IPS DF 6.9 (cell line): ENCODE measurements around the gene SLC4A2.
A peak's percentile ranks its signal among the peaks of the same experiment; 100 is the strongest.

ENCODE experiments used
- DNase-seq: peaks from one replicate; pipeline ENCODE4 v3.0.0-alpha.2; 2013; ENCODE audit warnings: low read depth, low spot score
- H3K27ac ChIP-seq: one replicate; pipeline ENCODE4 v1.5.1; 2013; ENCODE audit warnings: low read length, control low read depth
- H3K27me3 ChIP-seq: 2 replicates; pipeline ENCODE4 v1.6.1; 2013; ENCODE audit warnings: mild to moderate bottlenecking, low read length; ENCODE audit not compliant: control insufficient read depth, insufficient read depth
- H3K36me3 ChIP-seq: 2 replicates; pipeline ENCODE4 v1.6.1; 2013; ENCODE audit warnings: low read length; ENCODE audit not compliant: control insufficient read depth, insufficient read depth
- H3K4me1 ChIP-seq: 2 replicates; pipeline ENCODE4 v1.6.1; 2013; ENCODE audit warnings: low read length; ENCODE audit not compliant: control insufficient read depth, insufficient read depth
- H3K4me3 ChIP-seq: 2 replicates; pipeline ENCODE4 v1.5.1; 2013; ENCODE audit warnings: mild to moderate bottlenecking, low read length
- H3K9me3 ChIP-seq: 2 replicates; pipeline ENCODE4 v1.6.1; 2013; ENCODE audit warnings: low read length, inconsistent platforms; ENCODE audit not compliant: control insufficient read depth, insufficient read depth
- WGBS: extraction: QIAGEN DNeasy Blood & Tissue Kit; methylation state at CpG from one replicate; pipeline ENCODE4 v1.1.7; 2013; ENCODE audit warnings: mixed read lengths, missing lambda C conversion rate; ENCODE audit not compliant: insufficient read length, insufficient coverage; 5-methylcytosine and 5-hydroxymethylcytosine counted together

The SLC4A2 gene

GRCh38 chr7:151071032-151071866 is 11.9 kb downstream of the SLC4A2 start:
- Histone ChIP-seq H3K36me3 (peaks cover 51% of the 10 kb centered on the region), H3K27ac (no peak overlapping the region), H3K9me3 (no peaks in the 10 kb centered on the region), H3K4me1 (0 out of 2 replicates have a peak, but pooled peaks cover 5% of the 10 kb centered on the region), H3K27me3 (no peaks in the 10 kb centered on the region), H3K4me3 (no peak overlapping the region)
- DNase-seq: no peak
- no CpG with 5 or more reads among the region's 39 CpGs for WGBS

DNA sequence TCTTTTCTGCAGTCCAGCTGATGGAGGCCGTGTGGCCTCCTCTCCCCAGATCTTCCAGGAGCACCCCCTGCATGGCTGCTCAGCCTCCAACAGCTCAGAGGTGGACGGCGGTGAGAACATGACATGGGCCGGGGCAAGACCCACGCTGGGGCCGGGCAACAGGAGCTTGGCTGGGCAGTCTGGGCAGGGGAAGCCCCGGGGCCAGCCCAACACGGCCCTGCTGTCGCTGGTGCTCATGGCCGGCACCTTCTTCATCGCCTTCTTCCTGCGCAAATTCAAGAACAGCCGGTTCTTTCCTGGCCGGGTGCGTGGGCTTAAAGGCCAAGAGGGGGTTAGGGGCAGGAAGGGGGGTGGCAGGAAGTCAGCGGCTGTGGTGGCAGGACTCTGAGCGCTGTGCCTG is 14.6 kb downstream of the SLC4A2 start:
- no CpG with 5 or more reads among the region's 17 CpGs for WGBS
- H3K36me3 ChIP-seq: peaks cover 46% of the 10 kb centered on the region
- no peaks in the 10 kb centered on the region for H3K27me3 ChIP-seq
- no peaks in the 10 kb centered on the region for H3K9me3 ChIP-seq
- no peak overlapping the region for H3K27ac ChIP-seq
- peaks cover 3% of the 10 kb centered on the region; the same call in 1 of the 2 replicates for H3K4me1 ChIP-seq
- DNase-seq: no peak
- H3K4me3 ChIP-seq: no peak overlapping the region

GRCh38 chr7:151074817-151075661 is 15.7 kb downstream of the SLC4A2 start:
- Histone ChIP-seq H3K27me3 (no peaks in the 10 kb centered on the region), H3K27ac (no peak overlapping the region), H3K9me3 (no peaks in the 10 kb centered on the region), H3K36me3 (peaks cover 39% of the 10 kb centered on the region), H3K4me1 (peaks cover 3% of the 10 kb centered on the region; the same call in 1 of the 2 replicates), H3K4me3 (no peak overlapping the region)
- no peak for DNase-seq
- no CpG with 5 or more reads among the region's 26 CpGs for WGBS

DNA sequence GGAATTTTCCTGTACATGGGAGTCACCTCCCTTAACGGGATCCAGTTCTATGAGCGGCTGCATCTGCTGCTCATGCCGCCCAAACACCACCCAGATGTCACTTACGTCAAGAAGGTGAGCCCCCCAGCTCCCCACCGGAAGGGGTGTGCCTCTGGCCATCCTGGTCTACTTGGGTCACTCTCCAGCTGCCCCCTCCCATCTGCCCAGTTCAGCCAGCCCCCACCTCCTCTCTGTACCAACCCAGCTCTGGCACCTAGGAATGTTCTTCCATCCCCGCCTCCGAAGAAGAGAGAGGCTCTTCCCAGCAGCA is 16.2 kb downstream of the SLC4A2 start:
- Histone ChIP-seq H3K4me3 (no peak overlapping the region), H3K4me1 (peaks cover 3% of the 10 kb centered on the region; the same call in 1 of the 2 replicates), H3K27me3 (no peaks in the 10 kb centered on the region), H3K27ac (no peak overlapping the region), H3K9me3 (no peaks in the 10 kb centered on the region), H3K36me3 (peaks cover 33% of the 10 kb centered on the region)
- DNase-seq: no peak
- no CpG with 5 or more reads among the region's 7 CpGs for WGBS

DNA sequence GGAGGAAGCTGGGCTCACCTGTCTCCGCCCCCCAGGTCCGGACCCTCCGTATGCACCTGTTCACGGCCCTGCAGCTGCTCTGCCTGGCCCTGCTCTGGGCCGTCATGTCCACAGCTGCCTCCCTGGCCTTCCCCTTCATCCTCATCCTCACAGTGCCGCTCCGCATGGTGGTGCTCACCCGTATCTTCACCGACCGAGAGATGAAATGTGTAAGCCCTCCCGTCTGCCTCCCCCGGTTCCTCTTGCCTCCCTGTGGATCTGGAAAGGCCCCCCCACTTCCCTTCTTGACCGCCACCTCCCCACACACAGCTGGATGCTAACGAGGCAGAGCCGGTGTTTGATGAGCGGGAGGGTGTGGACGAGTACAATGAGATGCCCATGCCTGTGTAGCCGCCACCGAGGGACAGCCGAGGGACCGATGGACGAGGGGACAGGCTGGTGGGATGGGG is 16.6 kb downstream of the SLC4A2 start:
- no peaks in the 10 kb centered on the region for H3K27me3 ChIP-seq
- H3K9me3 ChIP-seq: no peaks in the 10 kb centered on the region
- no peak overlapping the region for H3K4me3 ChIP-seq
- no CpG with 5 or more reads among the region's 22 CpGs for WGBS
- peaks cover 30% of the 10 kb centered on the region for H3K36me3 ChIP-seq
- H3K4me1 ChIP-seq: peaks cover 3% of the 10 kb centered on the region; the same call in 1 of the 2 replicates
- DNase-seq: no peak
- no peak overlapping the region for H3K27ac ChIP-seq

- Histone ChIP-seq H3K9me3 (no peaks in the 10 kb centered on the region), H3K36me3 (peaks cover 21% of the 10 kb centered on the region), H3K4me3 (no peak overlapping the region), H3K27ac (no peak overlapping the region), H3K27me3 (no peaks in the 10 kb centered on the region), H3K4me1 (peaks cover 4% of the 10 kb centered on the region; the same call in 1 of the 2 replicates)
- DNase-seq: no peak
- WGBS: no CpG with 5 or more reads among the region's 33 CpGs
Observed at GRCh38 chr7:151076863-151077704, 17.7 kb downstream of the SLC4A2 start.

DNA sequence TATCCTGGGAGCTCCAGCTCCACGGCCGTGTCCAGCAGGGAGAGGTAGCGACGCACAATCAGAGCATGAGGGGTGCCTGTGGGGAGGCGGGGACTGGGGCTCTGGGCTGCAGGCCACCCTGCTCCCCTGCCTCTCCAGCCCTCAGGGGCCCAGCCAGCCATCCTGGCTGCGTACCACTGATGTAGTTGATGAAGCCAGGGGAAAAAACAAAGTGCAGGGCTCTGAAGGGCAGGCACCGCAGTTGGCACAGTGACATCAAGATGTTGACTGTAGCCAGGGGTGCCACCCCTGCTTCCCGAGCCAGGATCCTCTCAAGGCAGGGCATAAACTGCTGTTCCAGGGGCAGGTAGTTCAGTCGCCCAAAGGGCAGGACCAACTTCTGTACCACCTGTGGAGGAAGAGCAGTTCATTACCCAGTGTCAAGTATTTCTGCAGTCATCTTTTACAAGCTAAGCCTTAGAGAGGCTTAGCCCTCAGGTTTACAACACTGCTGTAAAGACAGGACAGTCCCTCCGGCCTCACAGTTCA is 18.4 kb downstream of the SLC4A2 start:
- Histone ChIP-seq H3K27me3 (no peaks in the 10 kb centered on the region), H3K9me3 (no peaks in the 10 kb centered on the region), H3K27ac (no peak overlapping the region), H3K4me3 (no peak overlapping the region), H3K4me1 (peaks cover 6% of the 10 kb centered on the region), H3K36me3 (peaks cover 21% of the 10 kb centered on the region)
- WGBS: no CpG with 5 or more reads among the region's 10 CpGs
- no peak for DNase-seq

- H3K27ac ChIP-seq: no peak overlapping the region
- DNase-seq: no peak
Observed at GRCh38 chr7:151078233-151079040, 19.0 kb downstream of the SLC4A2 start.

GRCh38 chr7:151079199-151079910 is 20.0 kb downstream of the SLC4A2 start:
- Histone ChIP-seq H3K36me3 (peaks cover 13% of the 10 kb centered on the region), H3K27ac (no peak overlapping the region), H3K4me3 (peak overlapping the region; percentile 71; the same call in 1 of the 2 replicates), H3K4me1 (peaks cover 6% of the 10 kb centered on the region), H3K27me3 (no peaks in the 10 kb centered on the region), H3K9me3 (no peaks in the 10 kb centered on the region)
- no CpG with 5 or more reads among the region's 27 CpGs for WGBS
- no peak for DNase-seq

More at GRCh38 chr7:151078233-151079040, 19.0 kb downstream of the SLC4A2 start:
- Histone ChIP-seq H3K4me1 (peaks cover 6% of the 10 kb centered on the region), H3K27me3 (no peaks in the 10 kb centered on the region), H3K4me3 (no peak overlapping the region), H3K36me3 (peaks cover 21% of the 10 kb centered on the region), H3K9me3 (no peaks in the 10 kb centered on the region)
- WGBS: no CpG with 5 or more reads among the region's 22 CpGs
